K562 (cell line): ENCODE data around the gene ANO3. TPM values are rescaled to one million over a fixed set of nuclear protein-coding genes. Genes with fewer than 3 reads are reported as not detected.

ENCODE experiments used
- ATAC-seq: fragments of 200-7000 bp; cut with Tn5 transposase; 3 replicates; pipeline ENCODE4 v1.9.1; 2020; ENCODE audit warnings: moderate library complexity
- BruUV-seq: library from RNA; stranded (reverse); fragments of 400-500 nt; replicated peaks from 2 replicates; lab custom pipeline; 2021; lab: Mats Ljungman, UMichigan
- CTCF ChIA-PET: fragments of 300-600 bp; formaldehyde crosslinking; extraction: SDS; loops from one replicate; lab custom pipeline; 2021; ENCODE audit warnings: low intra/inter-chr PET ratio; lab: Yijun Ruan, JAX
- POLR2A ChIA-PET: fragments of 300-600, 350-650 bp; sonication (Branson Sonifier 250); formaldehyde crosslinking; extraction: SDS; loops from one replicate; lab custom pipeline; 2021; ENCODE audit warnings: antibody characterized with exemption, inconsistent platforms; lab: Yijun Ruan, JAX
- DNase-seq, 4 experiments: peaks; one replicate each; pipeline versions ENCODE4 v3.0.0 to v3.0.0-alpha.2; 2011 to 2018; ENCODE audit warnings: low spot score in 3 of 4, mixed read lengths in 3 of 4; ENCODE audit errors: extremely low read depth in 1 of 4
- FAIRE-seq: peaks from 2 replicates; lab custom pipeline; 2011; peaks lifted over from hg19 to GRCh38; lab: Jason Lieb, UNC
- H2AFZ ChIP-seq: 2 replicates; pipeline ENCODE4 v1.6.0; 2011; ENCODE audit warnings: low read depth, low read length, control low read depth, inconsistent platforms
- H3K27ac ChIP-seq: fragments of 200-600 bp; 3 replicates; pipeline ENCODE4 v1.8.0; 2011; ENCODE audit warnings: low read depth, mild to moderate bottlenecking, control low read depth, inconsistent platforms, low read length, moderate library complexity, mixed read lengths; ENCODE audit errors: extremely low read depth
- H3K27me3 ChIP-seq, 2 experiments: fragments of 300-600 bp in 1 of 2; 2 replicates in 1 of 2; 3 replicates in 1 of 2; pipeline versions ENCODE4 v1.6.0 to v1.8.0; 2011; ENCODE audit warnings: inconsistent platforms in 2 of 2, low read length in 2 of 2, mild to moderate bottlenecking in 1 of 2, mixed read lengths in 1 of 2, moderate library complexity in 1 of 2; ENCODE audit not compliant: control insufficient read depth in 2 of 2, insufficient read depth in 2 of 2
- H3K36me3 ChIP-seq: fragments of 300-600 bp; 3 replicates; pipeline ENCODE4 v1.8.0; 2011; ENCODE audit warnings: mild to moderate bottlenecking, low read length, inconsistent platforms; ENCODE audit not compliant: control insufficient read depth, insufficient read depth
- H3K4me1 ChIP-seq, 2 experiments: fragments of 200-600 bp in 1 of 2; replicated peaks in 1 of 2; 2 replicates in 1 of 2; 3 replicates in 1 of 2; pipeline versions ENCODE4 v1.5.1 to v1.8.0; 2011; ENCODE audit warnings: inconsistent platforms in 2 of 2, low read length in 2 of 2, mild to moderate bottlenecking in 1 of 2, mixed read lengths in 1 of 2, moderate library complexity in 1 of 2; ENCODE audit not compliant: control insufficient read depth in 2 of 2, insufficient read depth in 2 of 2
- H3K4me2 ChIP-seq: 2 replicates; pipeline ENCODE4 v1.6.1; 2011; ENCODE audit warnings: low read length, control low read depth, inconsistent platforms, mixed read lengths; ENCODE audit not compliant: insufficient read depth
- H3K4me3 ChIP-seq: fragments of 200-600 bp; sonication (generic), shearing (Covaris generic); 2 replicates; pipeline ENCODE4 v1.5.1; 2016; ENCODE audit warnings: control low read depth, inconsistent platforms
- H3K79me2 ChIP-seq: fragments of 200-600 bp; 3 replicates; pipeline ENCODE4 v1.8.0; 2011; ENCODE audit warnings: low read length, inconsistent platforms; ENCODE audit not compliant: control insufficient read depth, insufficient read depth
- H3K9ac ChIP-seq, 2 experiments: 2 replicates each; pipeline versions ENCODE4 v1.6.0 to v1.6.1; 2011; ENCODE audit warnings: low read depth in 2 of 2, low read length in 2 of 2, control low read depth in 1 of 2, inconsistent platforms in 1 of 2, mild to moderate bottlenecking in 1 of 2, mixed read lengths in 1 of 2; ENCODE audit not compliant: insufficient read depth in 1 of 2
- H3K9me1 ChIP-seq: one replicate; pipeline ENCODE4 v1.6.0; 2011; ENCODE audit warnings: inconsistent platforms, mild to moderate bottlenecking, low read length, moderate library complexity; ENCODE audit not compliant: control insufficient read depth, insufficient read depth
- H3K9me3 ChIP-seq: replicated peaks from 2 replicates; pipeline ENCODE4 v1.5.1; 2011; ENCODE audit warnings: low read depth, low read length, inconsistent platforms; ENCODE audit not compliant: control insufficient read depth, insufficient read depth
- H4K20me1 ChIP-seq: replicated peaks from 2 replicates; pipeline ENCODE4 v1.6.1; 2011; ENCODE audit warnings: low read length, inconsistent platforms, mixed read lengths; ENCODE audit not compliant: control insufficient read depth, insufficient read depth
- CEBPB ChIP-seq: fragments of 450-650 bp; IDR thresholded peaks from 2 replicates; pipeline ENCODE4 v1.6.1; 2016; ENCODE audit warnings: missing genetic modification characterization, missing compliant biosample characterization
- HEY1 ChIP-seq: fragments of 250-450 bp; sonication (Bioruptor Pico); IDR thresholded peaks from 2 replicates; pipeline ENCODE4 v1.5.0; 2020; ENCODE audit warnings: mild to moderate bottlenecking, moderate library complexity, borderline replicate concordance
- L3MBTL2 ChIP-seq: fragments of 450-650 bp; IDR thresholded peaks from 2 replicates; pipeline ENCODE4 v1.6.1; 2016; ENCODE audit warnings: mild to moderate bottlenecking, moderate library complexity
- MEIS2 ChIP-seq: fragments of 450-650 bp; IDR thresholded peaks from 2 replicates; pipeline ENCODE4 v1.6.1; 2014; ENCODE audit warnings: mild to moderate bottlenecking; ENCODE audit not compliant: partially characterized antibody
- RAD21 ChIP-seq, 2 experiments: fragments of 250-450 bp in 1 of 2; fragments of 450-650 bp in 1 of 2; sonication (Bioruptor Pico) in 1 of 2; formaldehyde crosslinking in 1 of 2; IDR thresholded peaks in 1 of 2; conservative IDR thresholded peaks in 1 of 2; 2 replicates each; pipeline versions ENCODE4 v1.4.0 to v1.8.0; 2020 to 2022; ENCODE audit warnings: mild to moderate bottlenecking in 2 of 2, moderate library complexity in 1 of 2
- ZNF143 ChIP-seq: sonication (generic); formaldehyde crosslinking; IDR thresholded peaks from 2 replicates; pipeline ENCODE4 v1.9.0; 2022; ENCODE audit warnings: mild to moderate bottlenecking, missing genetic modification reagents
- ZNF165 ChIP-seq: fragments of 250-450 bp; sonication (Bioruptor Pico); IDR thresholded peaks from 2 replicates; pipeline ENCODE4 v1.4.0; 2020; ENCODE audit warnings: borderline replicate concordance
- WGBS: fragments of 100-300 bp; shearing (Covaris generic); methylation state at CpG from one replicate; pipeline ENCODE4 v1.1.6; 2016; ENCODE audit warnings: low coverage, mixed read lengths; ENCODE audit not compliant: insufficient coverage; ENCODE audit errors: missing lambda C conversion rate; 5-methylcytosine and 5-hydroxymethylcytosine counted together
- in situ Hi-C: fragments of 300-500 bp; cut with MboI; formaldehyde crosslinking; loops from 4 replicates; pipeline ENCODE4 v1.15.0; 2018; ENCODE audit warnings: inconsistent platforms, mixed read lengths
- intact Hi-C: fragments of 100-400 bp; cut with micrococcal nuclease; formaldehyde crosslinking; loops from 2 replicates; pipeline ENCODE4 v1.14.2; 2022
- polyA plus RNA-seq, 8 experiments: library from polyadenylated mRNA; depleted of rRNA in 4 of 8; stranded (reverse) in 5 of 8; unstranded in 3 of 8; fragments of >200 nt; fragmentation: Nextera tagmentation in 2 of 8; fragmentation: Illumina TruSeq in 1 of 8; extraction: Ambion mirVana in 2 of 8; extraction: Trizol in 1 of 8; gene quantifications; 2 replicates each; pipeline versions ENCODE4 v1.2.1 to v1.2.3, GENCODE V29; 2011 to 2014; ENCODE audit warnings: inconsistent platforms in 1 of 8, missing spikeins in 1 of 8
- total RNA-seq, 7 experiments: library from RNA; depleted of rRNA in 6 of 7; stranded (reverse); fragments of >200 nt in 6 of 7; fragmentation: Illumina TruSeq in 2 of 7; extraction: Trizol in 2 of 7; gene quantifications; 2 replicates each; pipeline versions ENCODE4 v1.2.1 to v1.2.3, GENCODE V29; 2011 to 2021; ENCODE audit warnings: low replicate concordance in 1 of 7
- TF ChIP-seq, protein P1 (sequence below), 3 experiments: IDR thresholded peaks in 2 of 3; conservative IDR thresholded peaks in 1 of 3; 2 replicates each; pipeline ENCODE4 v1.5.1; 2011 to 2012; ENCODE audit warnings: low read length in 3 of 3, mild to moderate bottlenecking in 3 of 3, control low read depth in 2 of 3, improper control_type of control experiment in 1 of 3, inconsistent platforms in 1 of 3, low read depth in 1 of 3, mixed read lengths in 1 of 3, moderate library complexity in 1 of 3; ENCODE audit not compliant: insufficient read depth in 2 of 3
- TF ChIP-seq, protein P2 (sequence below): fragments of 250-450 bp; sonication (Bioruptor Pico); IDR thresholded peaks from 2 replicates; pipeline ENCODE4 v1.5.0; 2022; ENCODE audit warnings: mild to moderate bottlenecking
- TF ChIP-seq, protein P3 (sequence below): fragments of 450-650 bp; formaldehyde crosslinking; IDR thresholded peaks from 2 replicates; pipeline ENCODE4 v1.4.0; 2020; ENCODE audit warnings: mild to moderate bottlenecking, moderate library complexity

ANO3 gene
- total and polyA plus RNA-seq, 9 of the 15 experiments (the other 6 are each of a cell fraction or from before 2014, with no cell fraction given), result 0.01 to 0.13 (median 0.04) TPM; not detected in 1

DNA sequence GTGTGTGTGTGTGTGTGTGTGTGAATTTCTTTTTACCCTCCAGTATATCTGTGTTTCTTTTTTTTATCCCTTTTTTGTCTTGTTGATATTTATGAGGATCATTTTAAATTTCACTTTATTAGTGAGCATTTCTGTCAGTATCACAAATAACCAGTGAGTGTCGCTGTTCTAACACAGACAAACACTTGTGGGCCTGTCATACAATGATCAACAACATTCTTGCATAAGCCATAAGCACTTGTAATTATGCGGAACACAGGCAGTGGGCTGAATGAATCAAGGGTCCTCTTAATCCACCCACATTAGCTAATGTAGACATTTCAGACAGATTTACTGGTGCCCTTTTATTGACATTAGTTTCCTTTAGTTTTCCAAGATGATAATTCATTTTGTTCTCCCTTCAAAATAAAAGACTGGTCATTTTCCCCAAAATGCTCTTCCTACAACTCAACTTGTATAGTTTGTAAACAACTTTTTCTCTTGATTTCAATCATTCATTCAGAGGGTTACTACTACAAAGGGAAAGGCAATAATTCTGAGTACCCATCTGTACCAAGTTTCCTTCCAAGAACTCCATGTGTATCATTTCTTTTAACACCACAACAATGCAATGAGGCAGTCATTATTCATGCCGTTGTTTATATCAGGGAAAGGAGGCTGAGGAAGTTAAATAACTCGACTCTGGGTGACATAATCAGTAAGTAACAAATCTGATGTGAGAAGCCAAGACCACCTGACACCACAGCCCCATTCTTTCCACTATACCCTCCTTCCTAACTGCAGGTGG lies 34.5 kb upstream of the ANO3 start:
- Histone ChIP-seq H3K9ac (no peak overlapping the region), H3K27ac (no peak overlapping the region), H3K4me1 (no peaks in the 10 kb centered on the region), H3K79me2 (no peaks in the 10 kb centered on the region), H3K36me3 (no peaks in the 10 kb centered on the region), H3K4me2 (no peak overlapping the region), H4K20me1 (no peaks in the 10 kb centered on the region), H3K27me3 (no peaks in the 10 kb centered on the region), H2AFZ (no peak overlapping the region), H3K4me3 (no peak overlapping the region), H3K9me3 (no peaks in the 10 kb centered on the region), H3K9me1 (no peaks in the 10 kb centered on the region)
- WGBS, result 16% methylated on average over 4 of the region's 4 CpGs
- no TSS peak for BruUV-seq
- ATAC-seq, result no peak
- CTCF ChIA-PET, result interaction anchor here (1.0 kb wide), 1 partner anchor 12 kb away, joined by 4 read pairs; no protein-coding TSS in a partner anchor
- peak; percentile 5 to 29 (median 10) for DNase-seq
- no peak for FAIRE-seq
- POLR2A ChIA-PET, result no interaction called here
- in situ Hi-C loops (loop anchor here (25.0 kb wide), 1 partner anchor 1190 kb away; no protein-coding TSS in a partner anchor), intact Hi-C loops (loop anchor here (1.0 to 5.0 kb wide), 2 partner anchors 350 to 861 kb away; no protein-coding TSS in a partner anchor)
- no peak for TF ChIP-seq HEY1
- no peak for TF ChIP-seq L3MBTL2
- TF ChIP-seq RAD21 (CRISPR knock-in tag; conservative IDR thresholded peaks at IDR 0.05 in 1 of 2, IDR thresholded peaks at IDR 0.05 in 1 of 2), result peak; percentile 55 to 67; a peak in 3 of 4 replicates
- peak; percentile 44 for TF ChIP-seq MEIS2
- TF ChIP-seq ZNF143 (CRISPR knock-in tag), result no peak
- TF ChIP-seq, protein P1, sequence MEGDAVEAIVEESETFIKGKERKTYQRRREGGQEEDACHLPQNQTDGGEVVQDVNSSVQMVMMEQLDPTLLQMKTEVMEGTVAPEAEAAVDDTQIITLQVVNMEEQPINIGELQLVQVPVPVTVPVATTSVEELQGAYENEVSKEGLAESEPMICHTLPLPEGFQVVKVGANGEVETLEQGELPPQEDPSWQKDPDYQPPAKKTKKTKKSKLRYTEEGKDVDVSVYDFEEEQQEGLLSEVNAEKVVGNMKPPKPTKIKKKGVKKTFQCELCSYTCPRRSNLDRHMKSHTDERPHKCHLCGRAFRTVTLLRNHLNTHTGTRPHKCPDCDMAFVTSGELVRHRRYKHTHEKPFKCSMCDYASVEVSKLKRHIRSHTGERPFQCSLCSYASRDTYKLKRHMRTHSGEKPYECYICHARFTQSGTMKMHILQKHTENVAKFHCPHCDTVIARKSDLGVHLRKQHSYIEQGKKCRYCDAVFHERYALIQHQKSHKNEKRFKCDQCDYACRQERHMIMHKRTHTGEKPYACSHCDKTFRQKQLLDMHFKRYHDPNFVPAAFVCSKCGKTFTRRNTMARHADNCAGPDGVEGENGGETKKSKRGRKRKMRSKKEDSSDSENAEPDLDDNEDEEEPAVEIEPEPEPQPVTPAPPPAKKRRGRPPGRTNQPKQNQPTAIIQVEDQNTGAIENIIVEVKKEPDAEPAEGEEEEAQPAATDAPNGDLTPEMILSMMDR (IDR thresholded peaks at IDR 0.05 in 2 of 3, conservative IDR thresholded peaks at IDR 0.05 in 1 of 3; ENCODE audit: insufficient read depth in 2 of 3, low read depth in 1 of 3, low read length in 3 of 3), result peak in 2 of 3 experiments; percentile 43 to 48; a peak in 4 of 6 replicates
- peak; percentile 62 for TF ChIP-seq CEBPB
- TF ChIP-seq ZNF165 (CRISPR knock-in tag), result no peak
- TF ChIP-seq, protein P2, sequence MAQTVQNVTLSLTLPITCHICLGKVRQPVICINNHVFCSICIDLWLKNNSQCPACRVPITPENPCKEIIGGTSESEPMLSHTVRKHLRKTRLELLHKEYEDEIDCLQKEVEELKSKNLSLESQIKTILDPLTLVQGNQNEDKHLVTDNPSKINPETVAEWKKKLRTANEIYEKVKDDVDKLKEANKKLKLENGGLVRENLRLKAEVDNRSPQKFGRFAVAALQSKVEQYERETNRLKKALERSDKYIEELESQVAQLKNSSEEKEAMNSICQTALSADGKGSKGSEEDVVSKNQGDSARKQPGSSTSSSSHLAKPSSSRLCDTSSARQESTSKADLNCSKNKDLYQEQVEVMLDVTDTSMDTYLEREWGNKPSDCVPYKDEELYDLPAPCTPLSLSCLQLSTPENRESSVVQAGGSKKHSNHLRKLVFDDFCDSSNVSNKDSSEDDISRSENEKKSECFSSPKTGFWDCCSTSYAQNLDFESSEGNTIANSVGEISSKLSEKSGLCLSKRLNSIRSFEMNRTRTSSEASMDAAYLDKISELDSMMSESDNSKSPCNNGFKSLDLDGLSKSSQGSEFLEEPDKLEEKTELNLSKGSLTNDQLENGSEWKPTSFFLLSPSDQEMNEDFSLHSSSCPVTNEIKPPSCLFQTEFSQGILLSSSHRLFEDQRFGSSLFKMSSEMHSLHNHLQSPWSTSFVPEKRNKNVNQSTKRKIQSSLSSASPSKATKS (CRISPR knock-in tag), result no peak
- TF ChIP-seq, protein P3, sequence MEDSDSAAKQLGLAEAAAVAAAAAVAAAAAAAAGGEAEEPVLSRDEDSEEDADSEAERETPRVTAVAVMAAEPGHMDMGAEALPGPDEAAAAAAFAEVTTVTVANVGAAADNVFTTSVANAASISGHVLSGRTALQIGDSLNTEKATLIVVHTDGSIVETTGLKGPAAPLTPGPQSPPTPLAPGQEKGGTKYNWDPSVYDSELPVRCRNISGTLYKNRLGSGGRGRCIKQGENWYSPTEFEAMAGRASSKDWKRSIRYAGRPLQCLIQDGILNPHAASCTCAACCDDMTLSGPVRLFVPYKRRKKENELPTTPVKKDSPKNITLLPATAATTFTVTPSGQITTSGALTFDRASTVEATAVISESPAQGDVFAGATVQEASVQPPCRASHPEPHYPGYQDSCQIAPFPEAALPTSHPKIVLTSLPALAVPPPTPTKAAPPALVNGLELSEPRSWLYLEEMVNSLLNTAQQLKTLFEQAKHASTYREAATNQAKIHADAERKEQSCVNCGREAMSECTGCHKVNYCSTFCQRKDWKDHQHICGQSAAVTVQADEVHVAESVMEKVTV (CRISPR knock-in tag), result 0 out of 2 replicates have a peak, but pooled peaks have one; percentile 13
